HG03565 (cell line): ENCODE data around the gene CD37.
"Not testable (repeated sequence)": the region's sequence is repeated elsewhere in the genome, so short reads cannot be mapped to it uniquely, and the experiment has no call there.

ENCODE experiments used
- ATAC-seq: cut with Tn5 transposase; IDR thresholded peaks from one replicate; pipeline ENCODE4 v1.9.1; 2021; ENCODE audit warnings: mild to moderate bottlenecking, moderate library complexity; ENCODE audit not compliant: unreplicated experiment

CD37 gene

DNA sequence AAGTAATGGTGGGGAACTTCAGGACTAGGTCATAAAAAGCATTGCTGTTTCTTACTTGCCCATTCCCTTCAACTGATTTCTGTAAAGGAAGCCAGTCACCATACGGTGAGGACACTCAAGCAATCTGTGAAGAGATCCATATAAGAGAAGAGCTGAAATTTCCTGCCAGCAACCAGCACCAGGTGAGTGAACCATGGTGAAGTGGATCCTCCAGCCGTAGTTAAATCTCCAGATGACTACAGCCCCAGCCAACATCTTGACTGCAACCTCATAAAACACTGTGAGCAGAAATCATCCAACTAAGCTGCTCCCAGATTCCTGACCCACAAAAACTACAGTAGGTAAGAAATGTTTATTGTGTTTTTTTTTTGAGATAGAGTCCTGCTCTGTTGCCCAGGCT, 6.5 kb upstream of the CD37 start:
- ATAC-seq: no peak

DNA sequence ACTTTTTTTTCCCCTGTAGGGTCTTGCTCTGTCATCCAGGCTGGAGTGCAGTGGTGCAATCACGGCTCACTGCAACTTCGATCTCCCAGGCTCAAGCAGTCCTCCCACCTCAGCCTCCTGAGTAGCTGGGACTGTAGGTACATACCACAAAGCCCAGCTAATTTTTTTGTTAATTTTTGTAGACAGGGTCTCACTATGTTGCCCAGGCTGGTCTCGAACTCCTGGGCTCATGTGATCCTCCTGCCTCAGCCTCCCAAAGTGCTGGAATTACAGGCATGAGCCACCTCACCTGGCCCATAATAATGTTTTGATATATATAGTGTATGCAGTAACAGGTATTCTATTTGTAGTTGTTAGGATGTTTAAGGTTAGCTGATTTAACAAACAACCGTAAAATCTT, 4.0 kb upstream of the CD37 start:
- not testable (repeated sequence) for ATAC-seq

DNA sequence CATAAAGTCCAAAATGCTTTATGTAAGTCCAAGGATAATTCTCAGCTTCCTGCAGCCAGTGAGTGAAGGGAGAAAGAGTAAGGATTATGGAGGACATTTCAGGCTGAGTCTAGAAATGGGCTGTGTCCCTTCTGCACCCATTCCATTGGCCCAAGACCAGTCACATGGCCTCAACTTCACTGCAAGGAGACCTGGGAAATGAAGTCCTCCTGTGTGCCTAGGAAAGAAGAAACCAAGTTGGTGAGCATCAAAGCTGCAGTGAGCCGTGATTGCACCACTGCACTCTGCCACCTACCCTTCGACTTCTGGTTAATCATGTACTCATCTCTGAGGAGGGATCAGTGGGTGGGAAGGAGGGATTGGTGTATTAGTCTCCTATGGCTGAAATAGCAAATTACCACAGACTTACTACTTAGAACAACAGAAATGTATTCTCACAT, 3.6 kb upstream of the CD37 start:
- peak; percentile 32 for ATAC-seq

DNA sequence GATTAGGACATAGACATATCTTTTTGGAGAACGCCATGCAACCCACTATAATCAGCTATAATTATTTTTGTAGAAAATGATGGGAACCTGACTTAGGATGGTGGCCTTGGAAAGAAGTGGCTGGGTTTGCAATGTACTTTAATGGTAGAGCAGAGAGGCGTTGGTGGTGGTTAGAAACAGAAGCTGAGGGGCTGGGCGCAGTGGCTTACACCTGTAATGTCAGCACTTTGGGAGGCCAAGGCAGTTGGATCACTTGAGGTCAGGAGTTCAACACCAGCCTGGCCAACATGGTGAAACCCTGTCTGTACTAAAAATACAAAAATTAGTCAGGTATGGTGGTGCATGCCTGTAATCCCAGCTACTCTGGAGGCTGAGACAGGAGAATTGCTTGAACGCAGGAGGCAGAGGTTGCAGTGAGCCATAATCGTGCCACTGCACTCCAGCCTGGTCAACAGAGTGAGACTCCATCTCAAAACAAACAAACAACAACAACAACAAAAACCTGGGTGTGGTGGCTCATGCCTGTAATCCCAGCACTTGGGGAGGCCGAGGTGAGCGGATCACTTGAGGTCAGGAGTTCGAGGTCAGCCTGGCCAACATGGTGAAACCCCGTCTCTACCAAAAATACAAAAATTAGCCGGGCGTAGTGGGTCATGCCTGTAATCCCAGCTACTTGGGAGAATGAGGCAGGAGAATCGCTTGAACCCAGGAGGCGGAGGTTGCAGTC, 2.4 kb upstream of the CD37 start:
- not testable (repeated sequence) for ATAC-seq

DNA sequence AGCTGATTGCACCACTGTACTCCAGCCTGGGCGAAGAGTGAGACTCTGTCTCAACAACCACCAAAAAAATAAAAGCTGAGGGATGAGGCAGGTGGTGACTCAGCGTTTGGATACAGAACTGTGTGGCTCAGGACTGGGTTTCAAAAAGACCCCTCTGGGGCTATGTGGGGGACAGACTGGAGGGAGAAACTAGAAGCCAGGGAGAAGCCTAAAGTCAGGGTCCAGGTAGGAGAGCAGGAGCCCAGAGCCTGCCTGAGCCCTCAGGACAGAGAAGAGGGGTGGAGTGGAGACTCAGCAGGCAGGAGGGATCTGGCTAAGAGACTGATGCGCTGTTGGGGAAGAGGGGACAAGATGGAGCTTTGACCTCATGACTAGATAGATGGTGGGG, 1.8 kb upstream of the CD37 start:
- no peak for ATAC-seq

DNA sequence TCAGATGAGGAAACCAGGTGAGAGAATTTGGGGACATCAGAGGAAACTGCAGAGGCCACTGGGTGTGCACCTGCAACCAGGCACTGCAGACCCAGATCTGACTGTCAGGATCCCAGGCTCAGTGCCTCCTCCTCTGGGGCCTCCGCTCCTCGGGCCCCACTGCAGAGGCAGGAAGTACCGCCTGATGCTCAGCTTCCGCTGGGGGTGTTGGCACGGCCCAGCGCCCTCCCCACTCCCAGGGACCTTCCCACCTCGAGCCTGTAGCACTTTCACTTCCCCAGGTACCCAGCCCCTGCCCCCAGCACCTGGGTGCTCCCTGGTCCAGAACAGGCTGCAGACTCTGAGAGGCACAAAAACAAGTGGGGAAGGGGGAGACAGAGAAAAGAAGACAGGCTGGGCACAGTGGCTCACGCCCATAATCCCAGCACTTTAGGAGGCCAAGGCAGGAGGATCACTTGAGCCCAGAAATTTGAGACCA, 1.4 kb upstream of the CD37 start:
- peak; percentile 35 for ATAC-seq

DNA sequence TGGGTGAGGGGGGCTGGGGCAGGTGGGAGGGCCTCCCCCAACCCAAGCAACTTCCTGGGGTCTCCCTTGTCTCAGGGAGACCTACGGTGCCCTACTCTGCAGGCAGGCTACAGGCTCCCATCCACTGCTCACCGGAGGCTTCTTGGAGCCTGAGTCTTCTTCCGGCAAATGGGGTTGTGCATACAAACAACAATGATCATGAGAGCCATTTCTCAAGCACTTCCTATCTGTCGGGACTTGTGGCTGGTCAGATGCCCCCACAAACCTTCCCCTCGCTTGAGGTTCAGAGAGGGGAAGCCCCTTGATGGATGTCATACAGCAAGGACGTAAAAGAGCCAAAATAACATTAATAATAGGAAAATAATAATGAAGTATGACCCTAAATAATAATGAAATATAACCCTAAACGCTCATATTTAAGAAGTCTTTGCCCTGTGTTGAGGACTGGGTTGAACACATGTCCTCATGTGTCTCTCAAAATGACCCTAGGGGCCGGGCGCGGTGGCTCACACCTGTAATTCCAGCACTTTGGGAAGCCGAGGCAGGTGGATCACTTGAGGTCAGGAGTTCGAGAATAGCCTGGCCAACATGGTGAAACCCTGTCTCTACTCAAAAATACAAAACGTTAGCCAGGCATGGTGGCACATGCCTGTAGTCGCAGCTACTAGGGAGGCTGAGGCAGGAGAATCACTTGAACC, 727 bp downstream of the CD37 start:
- ATAC-seq: no peak

DNA sequence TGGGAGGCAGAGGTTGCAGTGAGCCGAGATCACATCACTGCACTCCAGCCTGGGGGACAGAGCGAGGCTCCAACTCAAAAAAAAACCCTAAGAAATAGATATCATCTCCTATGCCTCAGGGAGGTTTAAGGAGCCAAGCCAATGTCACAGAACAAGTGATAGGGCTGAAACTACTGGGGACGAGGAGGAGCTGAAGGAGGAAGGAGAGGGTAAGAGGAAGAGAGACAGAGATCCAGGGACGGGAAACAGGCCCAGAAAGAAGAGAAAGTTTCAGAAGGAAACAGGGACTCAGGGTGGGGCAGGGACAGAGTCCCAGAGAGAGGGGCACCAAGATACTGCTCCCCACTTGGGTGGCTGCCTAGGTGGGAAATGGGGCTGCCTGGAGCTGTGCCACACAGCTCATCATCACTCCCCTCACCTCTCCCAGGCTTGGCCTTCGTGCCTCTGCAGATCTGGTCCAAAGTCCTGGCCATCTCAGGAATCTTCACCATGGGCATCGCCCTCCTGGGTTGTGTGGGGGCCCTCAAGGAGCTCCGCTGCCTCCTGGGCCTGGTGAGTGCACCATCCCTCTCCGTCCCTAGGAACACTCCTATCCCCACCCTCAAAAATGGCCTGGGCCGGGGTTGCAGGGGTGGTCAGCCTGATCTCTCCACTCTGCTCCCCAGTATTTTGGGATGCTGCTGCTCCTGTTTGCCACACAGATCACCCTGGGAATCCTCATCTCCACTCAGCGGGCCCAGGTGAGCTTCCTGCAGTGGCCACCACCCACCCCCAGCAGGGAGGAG, 1.5 kb downstream of the CD37 start:
- ATAC-seq: no peak

DNA sequence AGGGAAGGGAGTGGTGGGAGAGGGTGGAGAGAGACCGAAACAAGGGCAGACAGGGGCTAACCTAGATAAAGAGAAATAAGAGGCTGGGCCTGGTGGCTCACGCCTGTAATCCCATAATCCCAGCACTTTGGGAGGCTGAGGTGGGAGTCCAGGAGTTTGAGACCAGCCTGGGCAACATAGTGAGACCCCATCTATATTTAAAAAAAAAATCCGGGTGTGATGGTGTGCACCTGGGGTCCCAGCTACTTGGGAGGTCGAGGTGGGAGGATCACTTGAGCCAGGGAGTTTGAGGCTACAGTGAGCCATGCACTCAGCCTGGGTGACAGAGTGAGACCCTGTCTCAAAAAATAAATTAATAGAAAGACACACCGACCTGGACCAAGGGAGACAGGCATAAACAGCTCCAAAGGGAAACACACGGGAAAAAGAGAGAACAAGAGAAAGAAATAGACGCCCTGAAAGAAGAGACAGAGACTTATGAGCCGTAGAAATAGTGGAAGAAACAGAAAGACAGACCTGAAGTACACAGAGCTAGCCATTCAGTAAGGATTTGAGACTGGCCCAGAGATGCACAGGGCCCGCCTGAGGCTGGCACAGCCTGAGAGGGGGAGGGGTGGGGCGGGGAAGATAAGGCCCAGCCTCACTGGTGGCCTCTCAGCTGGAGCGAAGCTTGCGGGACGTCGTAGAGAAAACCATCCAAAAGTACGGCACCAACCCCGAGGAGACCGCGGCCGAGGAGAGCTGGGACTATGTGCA, 2.2 kb downstream of the CD37 start:
- no peak for ATAC-seq

DNA sequence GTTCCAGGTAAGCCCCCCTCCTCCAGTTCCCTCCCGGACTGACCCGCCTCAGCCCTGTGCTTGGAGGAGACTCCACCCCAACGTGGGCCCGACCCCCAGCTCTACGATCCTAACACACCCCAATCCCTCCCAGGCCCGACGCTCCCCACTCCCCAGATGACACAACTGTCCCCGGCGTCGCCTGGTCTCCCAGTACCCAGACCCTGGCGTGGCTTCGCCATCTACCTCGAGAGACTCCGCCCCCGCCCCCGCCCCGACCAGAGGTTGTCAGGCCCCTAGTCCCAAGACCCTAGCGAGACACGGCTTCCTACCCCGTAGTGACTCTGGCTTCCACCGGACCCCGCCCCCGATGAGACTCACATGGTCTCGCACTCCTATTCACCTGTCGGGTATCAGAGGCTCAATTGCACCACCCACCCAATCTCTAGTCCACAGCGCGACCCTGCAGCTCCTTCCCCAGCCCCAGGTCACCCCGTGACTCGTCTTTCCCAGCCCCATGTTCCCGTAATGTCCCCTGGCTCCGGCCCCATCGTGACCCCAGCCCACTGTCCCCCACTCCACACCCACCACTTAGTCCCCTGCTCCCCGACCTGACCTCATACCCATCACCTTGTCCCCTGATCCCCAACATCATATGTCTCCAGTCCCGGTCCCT, 2.9 kb downstream of the CD37 start:
- ATAC-seq: no peak

DNA sequence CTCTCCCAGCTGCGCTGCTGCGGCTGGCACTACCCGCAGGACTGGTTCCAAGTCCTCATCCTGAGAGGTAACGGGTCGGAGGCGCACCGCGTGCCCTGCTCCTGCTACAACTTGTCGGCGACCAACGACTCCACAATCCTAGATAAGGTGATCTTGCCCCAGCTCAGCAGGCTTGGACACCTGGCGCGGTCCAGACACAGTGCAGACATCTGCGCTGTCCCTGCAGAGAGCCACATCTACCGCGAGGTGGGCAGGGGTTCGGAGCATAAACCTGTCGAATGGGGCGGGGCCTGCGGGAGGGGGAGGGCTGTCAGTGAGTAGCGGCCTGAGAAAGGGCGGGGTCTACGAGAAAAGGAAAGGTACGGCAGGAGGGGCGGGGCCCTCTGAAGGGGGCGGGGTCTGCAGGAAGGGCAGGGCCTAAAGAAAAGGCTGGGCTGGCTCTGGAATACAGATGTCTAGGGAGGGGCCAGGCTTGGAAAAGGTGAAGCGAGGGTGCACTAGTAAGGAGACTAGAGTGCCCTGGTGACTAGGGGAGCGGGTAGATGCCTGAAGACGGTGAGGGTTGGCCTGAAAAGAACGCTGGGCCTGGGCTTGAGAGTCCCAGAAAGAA, 3.6 kb downstream of the CD37 start:
- no peak for ATAC-seq

DNA sequence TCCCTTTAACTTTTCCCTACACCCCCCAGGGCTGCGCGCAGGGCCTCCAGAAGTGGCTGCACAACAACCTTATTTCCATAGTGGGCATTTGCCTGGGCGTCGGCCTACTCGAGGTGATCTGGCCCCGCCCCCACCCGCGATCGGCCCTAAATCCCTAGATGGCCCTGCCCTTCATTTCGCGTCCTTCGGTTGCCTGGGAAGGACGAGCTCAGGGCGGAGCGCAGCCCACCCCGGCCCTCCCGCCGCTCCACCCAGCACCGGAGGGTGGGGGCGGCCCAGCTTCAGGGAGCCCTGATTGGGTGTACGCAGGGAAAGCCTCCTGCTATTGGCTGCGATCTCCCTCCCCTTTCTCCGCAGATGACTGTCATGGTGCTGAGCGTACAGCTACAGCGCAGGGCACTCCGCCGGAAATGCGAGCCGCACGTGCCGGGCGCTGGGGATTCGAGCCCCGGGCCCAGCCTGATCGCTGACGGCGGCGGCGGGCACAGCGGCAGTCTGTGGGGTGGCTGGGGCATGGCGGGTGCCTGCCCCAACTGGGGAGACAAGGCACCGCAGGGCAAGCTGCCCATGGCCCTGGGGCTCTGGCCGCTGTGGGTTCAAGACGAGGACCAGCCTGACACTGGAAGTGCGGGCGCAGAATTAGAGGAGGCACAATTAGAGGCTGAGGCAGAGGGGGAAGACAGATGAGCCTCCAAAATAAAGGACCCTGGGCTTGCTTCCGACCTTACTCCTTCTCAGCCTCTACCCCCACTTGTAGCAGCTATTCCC, 4.3 kb downstream of the CD37 start:
- no peak for ATAC-seq

DNA sequence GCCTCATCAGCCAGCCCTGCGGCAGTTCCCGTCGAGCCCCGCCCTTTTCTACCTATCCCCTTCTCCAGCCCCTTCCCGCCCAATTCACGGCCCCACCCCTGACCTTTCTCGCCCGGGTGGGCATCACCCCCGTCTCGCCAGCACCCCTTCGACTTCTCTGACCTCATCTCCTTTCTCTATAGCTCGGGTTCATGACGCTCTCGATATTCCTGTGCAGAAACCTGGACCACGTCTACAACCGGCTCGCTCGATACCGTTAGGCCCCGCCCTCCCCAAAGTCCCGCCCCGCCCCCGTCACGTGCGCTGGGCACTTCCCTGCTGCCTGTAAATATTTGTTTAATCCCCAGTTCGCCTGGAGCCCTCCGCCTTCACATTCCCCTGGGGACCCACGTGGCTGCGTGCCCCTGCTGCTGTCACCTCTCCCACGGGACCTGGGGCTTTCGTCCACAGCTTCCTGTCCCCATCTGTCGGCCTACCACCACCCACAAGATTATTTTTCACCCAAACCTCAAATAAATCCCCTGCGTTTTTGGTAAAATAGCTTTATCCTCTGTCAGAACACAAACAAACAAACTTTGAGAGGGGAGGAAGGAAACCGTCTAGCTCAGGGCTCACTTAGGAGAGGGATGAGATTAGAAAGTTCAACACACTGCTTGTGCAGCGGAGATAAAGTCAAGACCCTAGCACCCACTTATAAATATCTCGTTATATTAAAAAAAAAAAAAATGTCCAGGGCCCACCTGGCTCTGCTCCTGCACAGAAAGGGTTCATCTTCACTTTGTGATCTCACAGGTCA, 5.1 kb downstream of the CD37 start:
- peak; percentile 64 for ATAC-seq

DNA sequence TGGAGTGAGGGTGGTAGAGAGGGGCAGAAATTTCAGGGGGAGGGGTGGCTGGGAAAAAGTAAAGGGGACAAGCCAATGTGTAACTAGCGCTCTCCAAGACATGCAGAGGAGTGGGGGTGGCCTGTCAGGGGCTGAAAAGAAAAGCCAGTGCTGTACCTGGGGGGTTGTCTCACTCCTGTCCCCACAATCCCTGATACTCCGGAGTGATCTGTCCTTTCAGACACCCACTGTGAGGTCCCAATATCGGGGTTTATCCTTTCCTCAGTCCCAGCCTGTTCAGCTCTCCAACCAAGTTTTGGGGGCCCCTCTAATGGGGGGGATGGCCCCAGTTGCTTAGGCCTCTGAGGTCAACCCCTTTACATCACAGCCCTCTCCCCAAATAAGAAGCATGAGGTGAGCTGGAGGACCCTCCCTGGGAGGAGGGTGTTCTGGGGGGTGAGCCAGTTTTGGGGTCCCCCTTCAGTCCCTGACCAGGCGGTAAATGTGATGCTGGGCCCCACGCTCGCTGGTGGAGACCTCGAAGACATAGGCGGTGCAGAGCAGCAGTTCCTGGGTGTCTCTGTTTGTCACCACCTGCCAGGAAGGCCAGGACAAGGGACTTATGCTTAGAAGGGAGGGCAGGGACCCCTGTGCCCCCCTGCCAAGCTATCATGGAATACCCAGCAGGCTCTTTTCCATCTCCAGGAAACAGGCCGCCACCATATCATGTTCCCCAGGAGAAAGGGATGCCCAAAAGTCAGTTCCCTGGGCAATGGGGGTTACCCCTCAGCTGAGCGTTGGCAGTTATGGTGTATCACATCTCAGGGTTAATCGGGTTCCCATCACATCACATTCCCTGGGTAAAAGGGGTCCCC, 5.9 kb downstream of the CD37 start:
- ATAC-seq: no peak

DNA sequence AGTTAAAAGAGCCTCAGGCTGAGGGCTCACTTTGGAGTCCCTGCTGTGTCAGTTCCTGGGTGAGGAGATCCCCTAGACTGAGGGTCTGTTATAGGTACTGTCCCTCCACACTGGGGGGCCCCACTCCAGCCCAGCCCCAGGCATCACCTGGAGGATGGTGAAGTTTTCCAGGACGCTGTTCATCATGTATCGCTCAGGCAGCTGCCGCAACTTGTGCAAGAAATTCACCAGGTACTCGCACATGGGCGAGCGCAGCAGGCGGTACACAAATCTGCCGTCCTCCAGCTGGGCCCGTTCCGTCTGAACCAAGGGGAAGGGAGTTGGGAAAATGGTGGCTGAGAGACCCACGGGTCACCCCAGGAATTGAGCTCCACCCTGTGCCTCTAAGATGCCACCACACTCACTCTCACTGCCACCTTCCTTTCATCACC, 7.1 kb downstream of the CD37 start:
- no peak for ATAC-seq

DNA sequence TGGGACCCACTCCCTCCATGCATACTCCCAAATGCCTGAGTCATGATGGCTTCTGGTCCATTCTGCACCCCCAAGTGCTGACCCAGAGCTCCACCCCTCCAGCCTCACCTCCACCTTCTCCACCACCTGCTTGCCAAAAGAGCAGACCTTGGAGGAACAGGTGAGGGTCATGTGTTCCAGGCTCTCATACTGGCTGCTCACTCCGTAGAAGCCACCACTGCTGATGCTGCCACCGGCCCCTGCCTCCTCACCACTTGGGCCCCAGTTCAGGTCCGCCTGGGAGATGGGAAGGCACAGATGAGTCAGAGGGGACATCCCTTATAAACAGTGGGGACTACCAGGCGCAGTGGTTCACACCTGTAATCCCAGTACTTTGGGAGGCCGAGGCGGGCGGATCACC, 7.9 kb downstream of the CD37 start:
- no peak for ATAC-seq
